Urinary bladder (tissue), 4 donors: ENCODE data around the gene TXNL1. TPM values are rescaled to one million over a fixed set of nuclear protein-coding genes. Genes with fewer than 3 reads are reported as not detected.

ENCODE experiments used
- DNase-seq: peaks from one replicate; pipeline ENCODE4 v3.0.0-alpha.2; 2015; ENCODE audit errors: extremely low spot score
- H3K27ac ChIP-seq: one replicate; pipeline ENCODE4 v1.5.1; 2013; ENCODE audit warnings: low read depth, mild to moderate bottlenecking, moderate library complexity
- H3K36me3 ChIP-seq: one replicate; pipeline ENCODE4 v1.6.1; 2013; ENCODE audit warnings: mild to moderate bottlenecking, moderate library complexity; ENCODE audit not compliant: insufficient read depth
- H3K4me1 ChIP-seq: one replicate; pipeline ENCODE4 v1.6.1; 2013; ENCODE audit warnings: mild to moderate bottlenecking, moderate library complexity; ENCODE audit not compliant: insufficient read depth
- H3K4me3 ChIP-seq: one replicate; pipeline ENCODE4 v1.5.1; 2013; ENCODE audit warnings: low read depth, low read length
- WGBS: extraction: QIAGEN DNeasy Blood & Tissue Kit; methylation state at CpG from one replicate; pipeline ENCODE4 v1.1.7; 2013; 5-methylcytosine and 5-hydroxymethylcytosine counted together
- polyA plus RNA-seq: library from polyadenylated mRNA; stranded (reverse); fragments of 200-250 nt; gene quantifications from one replicate; pipeline ENCODE4 v1.2.3, GENCODE V29; 2013
- total RNA-seq: library from RNA; depleted of rRNA; stranded (reverse); fragments of >200 nt; gene quantifications from one replicate; pipeline ENCODE4 v1.2.3, GENCODE V29; 2014
- donor health status: healthy with polysubstance abuse.
- donor health status: healthy.

Gene TXNL1
- 61.7 TPM for total RNA-seq
- 50.2 TPM for polyA plus RNA-seq

DNA sequence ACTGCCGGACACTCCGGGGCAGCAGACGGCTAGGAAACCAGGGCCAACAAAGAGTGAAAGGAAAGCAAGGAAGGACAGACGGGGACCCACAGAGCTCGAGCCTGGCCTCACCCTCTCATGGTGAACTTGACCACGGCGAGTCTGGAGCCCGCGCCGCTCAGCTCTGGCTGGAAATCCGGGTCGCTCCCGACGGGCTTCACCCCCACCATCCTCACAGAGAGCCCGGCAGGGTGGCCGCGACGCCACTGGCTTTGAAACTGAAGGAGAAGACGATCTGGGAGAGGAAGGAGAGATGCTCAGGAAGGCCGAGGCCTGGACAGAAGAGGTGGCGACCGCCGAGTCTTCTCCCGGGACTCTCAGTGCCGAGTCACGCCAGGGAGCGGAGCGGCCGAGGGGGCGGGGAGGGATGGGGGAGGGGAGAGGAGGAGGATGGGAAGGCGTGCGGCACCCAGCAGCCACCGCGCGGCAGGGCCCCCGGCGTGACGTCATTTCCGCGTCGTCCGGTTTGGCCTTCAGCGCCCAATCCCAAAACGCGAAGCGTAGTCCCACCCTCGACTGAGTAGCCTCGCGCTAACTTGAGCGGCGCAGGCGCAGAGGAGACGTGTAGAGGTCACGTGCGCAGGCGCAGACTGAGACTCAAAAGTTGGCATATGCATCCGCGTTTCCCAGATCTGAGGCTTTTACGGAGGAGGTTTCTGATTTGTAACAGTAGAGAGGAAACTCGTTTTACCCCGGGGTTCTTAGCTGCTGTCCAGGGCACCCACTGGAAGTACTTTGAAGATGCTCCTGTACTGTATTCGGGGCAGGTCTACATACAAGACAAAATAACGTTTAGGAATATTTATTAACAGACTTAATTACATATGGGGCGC is at the start of gene TXNL1:
TSS of gene TXNL1 (minus strand) at position 361 of the 872 bp plus-strand sequence. CDS start at position 209, 152 bp downstream.
- H3K4me1 ChIP-seq, result no peaks in the 10 kb centered on the region
- peak within 1 kb of the TSS; percentile 87 for H3K4me3 ChIP-seq
- peak within 1 kb of the TSS; percentile 95 for H3K27ac ChIP-seq
- no peaks in the 10 kb centered on the region for H3K36me3 ChIP-seq
- DNase-seq, result peak; percentile 97
- WGBS, result under 1% methylated on average over 64 of the region's 64 CpGs

DNA sequence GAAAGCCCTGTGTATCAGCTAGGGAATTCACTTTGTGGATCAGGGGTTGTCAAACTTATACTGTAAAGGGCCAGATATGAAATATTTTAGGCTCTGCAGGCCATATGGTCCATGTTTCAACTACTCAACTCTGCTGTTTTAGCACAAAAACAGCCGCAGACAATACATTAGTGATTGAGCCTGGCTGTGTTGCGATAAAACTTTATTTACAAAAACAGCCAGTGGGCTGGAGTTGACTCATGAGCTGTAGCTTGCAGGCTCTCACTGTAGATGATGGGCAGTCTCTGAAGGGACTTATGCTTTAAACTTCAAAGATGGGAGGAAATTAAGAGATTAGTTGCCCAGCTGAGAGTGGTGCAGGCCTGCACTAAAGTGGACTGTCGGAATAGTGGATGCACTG is 45.9 kb upstream of the TXNL1 start:
- Histone ChIP-seq H3K4me1 (no peaks in the 10 kb centered on the region), H3K27ac (no peak overlapping the region), H3K36me3 (peaks cover 2% of the 10 kb centered on the region), H3K4me3 (no peak overlapping the region)
- 95% methylated on average over 3 of the region's 3 CpGs for WGBS
- DNase-seq, result no peak

DNA sequence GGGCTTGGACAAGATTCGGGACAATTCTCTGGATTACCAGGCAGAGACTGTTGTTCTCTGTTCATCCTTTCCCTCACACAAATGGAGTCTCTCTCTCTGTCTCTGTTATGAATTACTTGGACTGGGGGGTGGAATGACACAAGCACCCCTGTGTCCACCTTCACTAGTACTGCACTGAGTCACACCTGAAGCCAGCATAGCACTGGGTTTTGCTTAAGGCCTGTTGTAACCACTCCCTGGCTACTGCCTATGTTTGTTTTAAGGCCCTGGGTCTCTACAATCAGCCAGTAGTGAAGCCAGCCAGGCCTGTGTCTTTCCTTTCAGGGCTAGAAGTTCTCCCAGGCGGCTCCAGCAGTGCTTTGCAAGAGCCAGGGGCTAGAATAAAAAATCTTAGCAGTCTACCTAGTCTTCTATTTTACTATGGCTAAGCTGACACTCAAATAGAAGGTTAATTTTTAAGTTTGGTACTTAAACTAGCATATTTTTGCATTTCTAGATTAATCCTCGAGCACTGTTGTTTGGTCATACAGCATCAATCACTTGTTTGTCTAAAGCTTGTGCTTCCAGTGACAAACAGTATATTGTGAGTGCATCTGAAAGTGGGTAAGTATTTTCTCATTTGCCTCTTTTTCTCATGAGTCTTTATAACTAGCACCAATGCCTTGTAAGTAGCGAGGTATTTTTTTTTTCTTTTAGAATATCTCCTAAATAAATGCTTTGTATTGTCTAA is 40.6 kb upstream of the TXNL1 start:
- H3K36me3 ChIP-seq, result peaks cover 2% of the 10 kb centered on the region
- no peak overlapping the region for H3K27ac ChIP-seq
- 94% methylated on average over 4 of the region's 4 CpGs for WGBS

DNA sequence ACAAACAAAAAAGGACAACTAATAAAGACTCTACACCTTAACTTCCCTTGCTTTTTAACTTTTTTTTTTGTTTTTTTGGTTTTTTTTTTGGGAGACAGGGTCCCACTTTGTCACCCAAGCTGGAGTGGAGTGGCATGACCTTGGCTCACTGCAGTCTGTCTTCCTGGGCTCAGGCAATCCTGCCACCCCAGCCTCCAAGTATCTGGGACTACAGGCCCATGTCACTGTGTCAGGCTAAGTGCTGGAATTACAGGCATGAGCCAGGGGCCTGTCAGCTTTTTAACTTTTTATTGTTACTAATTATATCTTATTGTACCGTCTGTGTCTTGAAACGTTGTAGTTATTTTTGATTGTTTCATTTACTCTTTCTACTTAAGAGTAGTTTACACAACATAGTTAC is 38.2 kb upstream of the TXNL1 start:
- Histone ChIP-seq H3K27ac (no peak overlapping the region), H3K4me3 (no peak overlapping the region), H3K36me3 (peaks cover 4% of the 10 kb centered on the region), H3K4me1 (no peaks in the 10 kb centered on the region)
- DNase-seq, result no peak
- 38% methylated on average over 2 of the region's 2 CpGs for WGBS

More for the DNA sequence above, 40.6 kb upstream of the TXNL1 start:
- Histone ChIP-seq H3K4me1 (no peaks in the 10 kb centered on the region), H3K4me3 (no peak overlapping the region)
- no peak for DNase-seq

DNA sequence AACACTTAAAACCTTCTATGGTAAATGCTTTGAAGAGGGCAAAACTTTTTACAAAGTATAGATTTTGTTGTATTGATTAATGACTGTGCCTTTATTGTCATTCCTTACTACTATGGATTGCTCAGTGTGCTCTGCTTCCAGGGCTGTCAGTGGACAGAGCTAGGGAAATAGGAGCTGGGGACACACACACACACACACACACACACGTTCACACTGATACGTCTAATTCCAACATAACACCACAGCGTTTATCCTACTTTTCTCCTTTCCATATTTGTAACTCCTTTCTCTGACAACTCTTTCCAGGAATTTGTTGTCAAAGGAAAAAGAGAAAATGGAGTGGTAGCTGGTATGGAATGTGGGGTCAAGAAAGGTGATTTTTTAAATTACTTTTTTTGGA is 34.6 kb upstream of the TXNL1 start:
- DNase-seq, result no peak
- Histone ChIP-seq H3K4me3 (no peak overlapping the region), H3K36me3 (peaks cover 4% of the 10 kb centered on the region), H3K27ac (no peak overlapping the region), H3K4me1 (no peaks in the 10 kb centered on the region)
- WGBS, result 79% methylated on average over 3 of the region's 3 CpGs

DNA sequence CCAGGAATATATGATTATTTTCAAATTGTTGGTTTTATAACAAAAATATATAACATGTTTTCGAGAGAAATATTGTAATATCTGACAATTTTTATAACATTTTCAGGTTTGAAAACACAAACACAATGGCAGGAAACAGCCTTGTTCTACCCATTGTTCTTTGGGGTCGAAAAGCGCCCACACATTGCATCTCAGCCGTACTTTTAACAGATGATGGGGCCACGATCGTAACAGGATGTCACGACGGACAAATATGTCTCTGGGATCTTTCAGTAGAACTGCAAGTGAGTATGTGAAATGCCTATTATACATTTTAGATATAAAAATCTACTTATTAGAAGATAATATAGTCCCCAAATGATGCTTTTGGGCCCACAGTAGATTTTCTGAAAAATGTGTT is 34.0 kb upstream of the TXNL1 start:
- Histone ChIP-seq H3K27ac (no peak overlapping the region), H3K36me3 (peaks cover 4% of the 10 kb centered on the region), H3K4me1 (no peaks in the 10 kb centered on the region), H3K4me3 (no peak overlapping the region)
- no peak for DNase-seq
- 78% methylated on average over 8 of the region's 8 CpGs for WGBS

DNA sequence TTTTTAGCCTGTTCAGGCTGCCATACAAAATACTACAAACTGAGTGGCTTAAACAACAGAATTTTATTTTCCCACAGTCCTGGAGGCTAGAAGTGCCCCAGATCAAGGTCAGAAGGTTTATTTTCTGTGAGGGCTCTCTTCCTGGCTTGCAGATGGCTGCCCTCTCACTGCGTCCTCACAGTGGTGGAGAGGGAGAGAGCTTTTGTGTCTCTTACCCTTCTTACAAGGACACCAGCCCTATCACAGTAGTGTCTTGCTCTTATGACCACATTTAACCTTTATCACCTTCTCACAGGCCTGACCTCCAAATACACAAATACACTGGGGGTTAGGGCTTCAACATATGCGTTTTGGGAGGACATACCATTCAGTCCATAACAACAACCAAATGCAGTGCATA is 24.5 kb upstream of the TXNL1 start:
- Histone ChIP-seq H3K4me3 (no peak overlapping the region), H3K36me3 (no peaks in the 10 kb centered on the region), H3K27ac (no peak overlapping the region), H3K4me1 (no peaks in the 10 kb centered on the region)
- 83% methylated on average over 2 of the region's 2 CpGs for WGBS
- no peak for DNase-seq

DNA sequence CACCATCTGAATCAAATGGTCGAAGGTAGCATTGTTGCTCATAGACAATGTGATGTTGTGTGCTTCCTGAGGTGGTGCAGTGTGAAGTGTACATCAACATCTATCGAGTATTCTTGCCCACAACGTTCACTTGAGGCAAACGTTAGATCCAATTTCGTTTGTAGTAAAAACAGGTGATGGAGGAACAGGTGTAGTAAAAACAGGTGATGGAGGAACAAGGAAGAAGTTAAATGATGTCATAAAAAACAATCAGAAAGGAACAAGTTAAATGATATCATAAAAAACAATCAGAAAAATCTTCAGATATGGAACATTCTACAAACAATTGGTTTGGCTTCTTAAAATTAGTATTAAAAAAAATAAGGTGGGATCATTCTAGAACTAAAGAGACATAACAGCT is 24.1 kb upstream of the TXNL1 start:
- no peaks in the 10 kb centered on the region for H3K36me3 ChIP-seq
- H3K4me1 ChIP-seq, result no peaks in the 10 kb centered on the region
- DNase-seq, result no peak
- no peak overlapping the region for H3K4me3 ChIP-seq
- no peak overlapping the region for H3K27ac ChIP-seq
- WGBS, result 85% methylated on average over 5 of the region's 5 CpGs

DNA sequence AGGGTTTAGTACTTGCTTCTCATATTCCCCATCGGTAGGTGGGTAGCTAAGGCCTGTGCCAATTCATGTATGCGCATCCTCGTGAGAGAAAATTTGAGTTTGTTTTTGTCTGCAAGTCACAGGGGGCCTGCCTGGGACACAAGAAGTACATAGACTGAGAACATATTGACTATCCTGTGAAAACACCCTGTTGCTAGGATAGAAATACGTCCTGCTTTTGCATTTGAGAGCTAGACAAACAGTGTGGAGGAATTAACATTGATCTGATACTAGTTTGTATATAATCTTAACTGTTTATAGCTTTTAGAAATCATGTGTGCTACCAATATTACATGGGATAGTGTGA is 23.6 kb upstream of the TXNL1 start:
- WGBS, result 48% methylated on average over 4 of the region's 4 CpGs
- no peak overlapping the region for H3K27ac ChIP-seq

DNA sequence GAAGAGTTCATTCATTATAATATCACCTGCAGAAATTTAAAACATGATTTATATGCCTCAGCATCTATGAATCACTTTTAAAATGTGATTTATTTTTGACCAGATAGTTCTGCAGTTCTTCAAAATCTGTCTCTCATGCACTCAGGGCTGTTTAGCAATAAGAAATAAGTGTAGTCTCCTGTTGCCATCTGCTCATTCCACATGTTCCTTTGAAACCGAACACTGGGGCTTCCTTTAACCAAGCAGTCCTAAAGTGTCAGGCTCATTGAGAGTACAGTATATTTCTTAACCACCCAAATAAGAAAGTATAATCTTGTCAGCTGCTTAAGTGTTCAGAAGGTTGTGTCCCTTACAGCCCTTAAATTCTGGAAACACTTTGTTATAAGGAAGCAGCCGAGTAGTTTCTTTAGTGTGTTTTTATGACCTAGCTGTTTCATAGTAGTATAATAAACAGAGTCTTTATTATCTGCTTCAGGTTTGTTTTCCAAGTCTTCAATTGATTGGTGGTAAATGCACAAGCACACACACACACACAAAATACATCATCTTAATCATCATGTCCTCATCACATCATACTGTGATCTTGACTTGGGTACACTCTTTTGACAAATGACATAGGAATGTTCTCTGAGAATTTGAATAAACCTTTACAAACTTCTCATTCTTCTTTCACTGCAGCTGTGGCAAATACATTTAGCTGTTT is 23.1 kb upstream of the TXNL1 start:
- DNase-seq, result no peak
- 33% methylated on average over 2 of the region's 2 CpGs for WGBS
- no peak overlapping the region for H3K4me3 ChIP-seq

More for the DNA sequence above, 23.6 kb upstream of the TXNL1 start:
- no peak overlapping the region for H3K4me3 ChIP-seq
- H3K4me1 ChIP-seq, result no peaks in the 10 kb centered on the region
- no peak for DNase-seq
- H3K36me3 ChIP-seq, result no peaks in the 10 kb centered on the region

DNA sequence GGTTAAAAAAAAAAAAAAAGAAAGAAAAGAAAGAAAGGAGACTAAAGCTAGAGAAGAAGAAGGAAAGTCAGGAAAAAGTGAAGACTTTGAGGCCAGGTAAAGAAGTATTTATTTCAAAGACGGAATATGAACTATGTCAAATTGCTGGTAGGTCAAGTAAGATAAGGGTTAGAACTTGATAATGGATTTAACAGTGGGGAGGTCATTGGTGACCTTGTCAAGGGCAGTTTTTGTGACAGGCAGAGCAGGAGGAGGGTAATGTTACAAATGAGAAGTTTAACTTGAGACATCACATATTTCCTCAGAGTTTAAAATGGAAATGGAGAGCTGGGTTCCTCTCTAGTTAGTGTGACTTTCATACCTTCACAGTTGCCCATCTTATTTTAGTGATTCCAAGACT is 22.3 kb upstream of the TXNL1 start:
- no peaks in the 10 kb centered on the region for H3K4me1 ChIP-seq
- H3K36me3 ChIP-seq, result no peaks in the 10 kb centered on the region
- H3K4me3 ChIP-seq, result no peak overlapping the region
- 96% methylated on average over 1 of the region's 1 CpG for WGBS
- no peak for DNase-seq
- H3K27ac ChIP-seq, result no peak overlapping the region

More for the DNA sequence above, 23.1 kb upstream of the TXNL1 start:
- Histone ChIP-seq H3K36me3 (no peaks in the 10 kb centered on the region), H3K4me1 (no peaks in the 10 kb centered on the region), H3K27ac (no peak overlapping the region)

DNA sequence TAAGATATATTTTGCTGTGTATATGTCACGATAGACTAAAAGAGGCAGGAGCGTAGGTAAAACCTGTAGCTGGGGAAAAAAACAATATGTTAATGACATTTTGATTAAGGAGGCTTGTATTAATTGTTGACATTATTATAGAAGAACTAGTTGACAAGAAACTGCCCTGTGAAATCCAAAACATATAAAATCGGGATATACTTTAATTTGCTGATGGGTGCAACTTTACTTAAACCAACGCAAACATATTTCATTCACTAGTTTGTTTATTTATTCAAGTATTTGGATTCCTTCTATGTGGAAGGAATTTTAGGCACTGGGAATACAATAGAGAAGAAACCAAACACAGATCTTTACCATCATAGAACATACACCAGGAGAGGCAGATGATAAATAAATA is 20.7 kb upstream of the TXNL1 start:
- Histone ChIP-seq H3K4me1 (no peaks in the 10 kb centered on the region), H3K36me3 (no peaks in the 10 kb centered on the region), H3K4me3 (no peak overlapping the region), H3K27ac (no peak overlapping the region)
- no peak for DNase-seq
- WGBS, result 94% methylated on average over 4 of the region's 4 CpGs

DNA sequence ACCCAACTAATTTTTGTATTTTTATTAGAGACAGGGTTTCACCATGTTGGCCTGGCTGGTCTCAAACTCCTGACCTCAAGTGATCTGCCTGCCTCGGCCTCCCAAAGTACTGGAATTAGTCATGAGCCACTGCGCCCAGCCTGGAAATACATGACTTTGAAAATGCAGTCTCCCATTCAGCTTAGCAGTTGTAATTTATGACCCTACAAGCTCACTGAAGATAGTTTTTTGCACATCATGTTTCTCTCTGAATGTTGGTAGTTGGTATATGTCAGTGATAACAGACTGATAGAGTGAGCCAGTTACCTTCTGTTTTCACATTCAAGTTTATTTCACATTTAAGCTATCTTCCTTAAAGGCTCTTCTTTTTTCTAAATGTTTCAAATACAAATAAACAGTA is 19.9 kb upstream of the TXNL1 start:
- Histone ChIP-seq H3K27ac (no peak overlapping the region), H3K4me3 (no peak overlapping the region), H3K4me1 (no peaks in the 10 kb centered on the region), H3K36me3 (no peaks in the 10 kb centered on the region)
- WGBS, result 94% methylated on average over 2 of the region's 2 CpGs
- DNase-seq, result no peak
